ENCODE measurements around the gene MUC13.
A peak's percentile ranks its signal among the peaks of the same experiment; 100 is the strongest.

The MUC13 gene

GRCh38 chr3:124916837-124917409, 17.6 kb downstream of the MUC13 start:
- in situ Hi-C loops (cut with HindIII; ENCODE audit: low pct_ligation_motif_present, low pct_unique_long_range_greater_than_20kb, low sequenced_read_pairs): no loop called here
- no peak for DNase-seq

GRCh38 chr3:124915254-124915653, 19.3 kb downstream of the MUC13 start:
- in situ Hi-C loops (cut with HindIII; ENCODE audit: low pct_ligation_motif_present, low pct_unique_long_range_greater_than_20kb, low sequenced_read_pairs): no loop called here
- DNase-seq: no peak

GRCh38 chr3:124907957-124908356, 26.6 kb downstream of the MUC13 start:
- in situ Hi-C loops (cut with HindIII; ENCODE audit: low pct_ligation_motif_present, low pct_unique_long_range_greater_than_20kb, low sequenced_read_pairs): no loop called here
- no peak for DNase-seq

GRCh38 chr3:124904835-124905492, 29.6 kb downstream of the MUC13 start:
- in situ Hi-C loops (cut with HindIII; ENCODE audit: low pct_ligation_motif_present, low pct_unique_long_range_greater_than_20kb, low sequenced_read_pairs): no loop called here
- DNase-seq: no peak

- in situ Hi-C loops (cut with HindIII; ENCODE audit: low pct_ligation_motif_present, low pct_unique_long_range_greater_than_20kb, low sequenced_read_pairs): no loop called here
- DNase-seq: no peak
These were observed 30.4 kb downstream of the MUC13 start for GRCh38 chr3:124903896-124904834.

- in situ Hi-C loops (cut with HindIII; ENCODE audit: low pct_ligation_motif_present, low pct_unique_long_range_greater_than_20kb, low sequenced_read_pairs): loop anchor here (10.0 kb wide), 1 partner anchor 132 kb away; no protein-coding TSS in a partner anchor
- DNase-seq: no peak
These were observed 37.6 kb downstream of the MUC13 start for GRCh38 chr3:124896824-124897526.

GRCh38 chr3:124895756-124896155, 38.8 kb downstream of the MUC13 start:
- in situ Hi-C loops (cut with HindIII; ENCODE audit: low pct_ligation_motif_present, low pct_unique_long_range_greater_than_20kb, low sequenced_read_pairs): loop anchor here (10.0 kb wide), 1 partner anchor 131 kb away; no protein-coding TSS in a partner anchor
- no peak for DNase-seq

GRCh38 chr3:124893526-124893925, 41.0 kb downstream of the MUC13 start:
- in situ Hi-C loops (cut with HindIII; ENCODE audit: low pct_ligation_motif_present, low pct_unique_long_range_greater_than_20kb, low sequenced_read_pairs): loop anchor here (10.0 kb wide), 1 partner anchor 129 kb away; no protein-coding TSS in a partner anchor
- no peak for DNase-seq

- DNase-seq: no peak
- in situ Hi-C loops (cut with HindIII; ENCODE audit: low pct_ligation_motif_present, low pct_unique_long_range_greater_than_20kb, low sequenced_read_pairs): loop anchor here (10.0 kb wide), 1 partner anchor 126 kb away; no protein-coding TSS in a partner anchor
These were observed 43.9 kb downstream of the MUC13 start for GRCh38 chr3:124890573-124891190.

GRCh38 chr3:124888482-124889441, 45.8 kb downstream of the MUC13 start:
- in situ Hi-C loops (cut with HindIII; ENCODE audit: low pct_ligation_motif_present, low pct_unique_long_range_greater_than_20kb, low sequenced_read_pairs): no loop called here
- no peak for DNase-seq

- in situ Hi-C loops (cut with HindIII; ENCODE audit: low pct_ligation_motif_present, low pct_unique_long_range_greater_than_20kb, low sequenced_read_pairs): no loop called here
- no peak for DNase-seq
These were observed 46.6 kb downstream of the MUC13 start for GRCh38 chr3:124887932-124888298.

- DNase-seq: peak; percentile 83
- in situ Hi-C loops (cut with HindIII; ENCODE audit: low pct_ligation_motif_present, low pct_unique_long_range_greater_than_20kb, low sequenced_read_pairs): no loop called here
These were observed 47.2 kb downstream of the MUC13 start, which contains the start of gene ITGB5 for GRCh38 chr3:124887177-124887931. Gene ITGB5 (minus strand): TSS chr3:124887365. CDS start chr3:124887000, 365 bp downstream.

GRCh38 chr3:124886168-124887056, 48.1 kb downstream of the MUC13 start:
- peak; percentile 49 for DNase-seq
- in situ Hi-C loops (cut with HindIII; ENCODE audit: low pct_ligation_motif_present, low pct_unique_long_range_greater_than_20kb, low sequenced_read_pairs): no loop called here

GRCh38 chr3:124885466-124886167, 48.9 kb downstream of the MUC13 start:
- DNase-seq: peak; percentile 34
- in situ Hi-C loops (cut with HindIII; ENCODE audit: low pct_ligation_motif_present, low pct_unique_long_range_greater_than_20kb, low sequenced_read_pairs): no loop called here

GRCh38 chr3:124884474-124885101, 50.0 kb downstream of the MUC13 start:
- in situ Hi-C loops (cut with HindIII; ENCODE audit: low pct_ligation_motif_present, low pct_unique_long_range_greater_than_20kb, low sequenced_read_pairs): no loop called here
- no peak for DNase-seq
